ENCODE data around the gene HTRA2.
"Not testable (repeated sequence)": the region's sequence is repeated elsewhere in the genome, so short reads cannot be mapped to it uniquely, and the experiment has no call there.

HTRA2 gene

GRCh38 chr2:74546004-74546403 is 16.3 kb downstream of the HTRA2 start:
- DNase-seq: no peak

- DNase-seq: no peak
These were observed 18.7 kb downstream of the HTRA2 start for GRCh38 chr2:74548285-74548899.

GRCh38 chr2:74548900-74549826 is 19.4 kb downstream of the HTRA2 start:
- DNase-seq: no peak

GRCh38 chr2:74550231-74550630 is 20.5 kb downstream of the HTRA2 start:
- no peak for DNase-seq

GRCh38 chr2:74551530-74551929 is 21.8 kb downstream of the HTRA2 start:
- no peak for DNase-seq

GRCh38 chr2:74551942-74552913 is 22.5 kb downstream of the HTRA2 start:
- DNase-seq: no peak

GRCh38 chr2:74552914-74553811 is 23.4 kb downstream of the HTRA2 start:
- DNase-seq: no peak

GRCh38 chr2:74553892-74554819 is 24.4 kb downstream of the HTRA2 start, which contains the start of the genes DOK1 and LOXL3:
Gene DOK1 (plus strand): TSS chr2:74554720. CDS start chr2:74554755, 35 bp downstream.
Gene LOXL3 (minus strand): TSS chr2:74553942. CDS start chr2:74552634, 1,308 bp downstream.
- peak; percentile 86 for DNase-seq

GRCh38 chr2:74554820-74555531 is 25.2 kb downstream of the HTRA2 start:
- no peak for DNase-seq

- DNase-seq: no peak
These were observed 25.9 kb downstream of the HTRA2 start for GRCh38 chr2:74555610-74556103.

GRCh38 chr2:74556159-74556558 is 26.4 kb downstream of the HTRA2 start:
- no peak for DNase-seq

GRCh38 chr2:74556831-74557370 is 27.2 kb downstream of the HTRA2 start:
- DNase-seq: no peak

GRCh38 chr2:74558284-74559230 is 28.8 kb downstream of the HTRA2 start:
- no peak for DNase-seq

GRCh38 chr2:74559912-74560311 is 30.2 kb downstream of the HTRA2 start:
- DNase-seq: no peak

- no peak for DNase-seq
These were observed 30.9 kb downstream of the HTRA2 start for GRCh38 chr2:74560591-74560990.

- DNase-seq: not testable (repeated sequence)
These were observed 31.3 kb downstream of the HTRA2 start for GRCh38 chr2:74561022-74561421.

- DNase-seq: no peak
These were observed 32.5 kb downstream of the HTRA2 start for GRCh38 chr2:74562126-74562775.

- DNase-seq: no peak
These were observed 34.5 kb downstream of the HTRA2 start for GRCh38 chr2:74564222-74564621.

Data from activated T-cell treated with anti-CD3 and anti-CD28 coated beads, Interleukin-2, amount 50 U/mL, for 1 hour (primary cell).